OCI-LY1 (cell line): Measurements from ENCODE around the gene CLCA4.

Experiments used
- H2AFZ ChIP-seq: fragments of 200-600 bp; sonication (generic), shearing (Covaris generic); 2 replicates; pipeline ENCODE4 v1.6.0; 2014; ENCODE audit warnings: antibody characterized with exemption, mild to moderate bottlenecking, low read length
- H3F3A ChIP-seq: fragments of 200-600 bp; sonication (generic), shearing (Covaris generic); 2 replicates; pipeline ENCODE4 v1.6.0; 2014; ENCODE audit warnings: mild to moderate bottlenecking, antibody characterized with exemption, low read length, moderate library complexity; ENCODE audit not compliant: insufficient read depth
- H3K27ac ChIP-seq: fragments of 200-600 bp; sonication (generic); 2 replicates; pipeline ENCODE4 v1.5.1; 2014; ENCODE audit warnings: low read length, mixed run types, mild to moderate bottlenecking, low read depth; ENCODE audit not compliant: poor library complexity, severe bottlenecking
- H3K27me3 ChIP-seq: fragments of 200-600 bp; sonication (generic); 2 replicates; pipeline ENCODE4 v1.6.0; 2014; ENCODE audit warnings: antibody characterized with exemption, mild to moderate bottlenecking, low read length, moderate library complexity; ENCODE audit not compliant: insufficient read depth
- H3K36me3 ChIP-seq: fragments of 200-600 bp; sonication (generic); 2 replicates; pipeline ENCODE4 v1.6.1; 2014; ENCODE audit warnings: mild to moderate bottlenecking, antibody characterized with exemption, low read length, moderate library complexity, mixed read lengths; ENCODE audit not compliant: insufficient read depth
- H3K4me1 ChIP-seq: fragments of 200-600 bp; sonication (generic); 2 replicates; pipeline ENCODE4 v1.5.1; 2014; ENCODE audit warnings: mild to moderate bottlenecking, low read length, moderate library complexity; ENCODE audit not compliant: insufficient read depth, severe bottlenecking
- H3K4me2 ChIP-seq: fragments of 200-600 bp; sonication (generic), shearing (Covaris generic); 2 replicates; pipeline ENCODE4 v1.6.1; 2014; ENCODE audit warnings: low read length
- H3K4me3 ChIP-seq: fragments of 200-600 bp; sonication (generic); 2 replicates; pipeline ENCODE4 v1.5.1; 2014; ENCODE audit warnings: low read length, low read depth, mild to moderate bottlenecking, mixed read lengths; ENCODE audit not compliant: poor library complexity, severe bottlenecking
- H3K79me2 ChIP-seq: fragments of 200-600 bp; shearing (Covaris generic); 2 replicates; pipeline ENCODE4 v1.6.1; 2016; ENCODE audit warnings: mixed run types, low read length, mixed read lengths; ENCODE audit not compliant: insufficient read depth
- H3K9ac ChIP-seq: fragments of 200-600 bp; sonication (generic), shearing (Covaris generic); 2 replicates; pipeline ENCODE4 v1.6.1; 2014; ENCODE audit warnings: mild to moderate bottlenecking, low read length, mixed read lengths
- H3K9me2 ChIP-seq: fragments of 200-600 bp; sonication (generic), shearing (Covaris generic); 2 replicates; pipeline ENCODE4 v1.6.1; 2014; ENCODE audit warnings: low read depth, mild to moderate bottlenecking, low read length, mixed read lengths
- H3K9me3 ChIP-seq: fragments of 200-600 bp; shearing (Covaris generic); 2 replicates; pipeline ENCODE4 v1.6.1; 2014; ENCODE audit warnings: low read length, mixed read lengths
- H4K20me1 ChIP-seq: fragments of 200-600 bp; sonication (generic), shearing (Covaris generic); 2 replicates; pipeline ENCODE4 v1.6.0; 2016; ENCODE audit warnings: mild to moderate bottlenecking, low read length; ENCODE audit not compliant: insufficient read depth
- CTCF ChIP-seq: fragments of 200-600 bp; sonication (generic), shearing (Covaris generic); IDR thresholded peaks from 2 replicates; pipeline ENCODE4 v1.5.1; 2017; ENCODE audit warnings: mild to moderate bottlenecking, antibody characterized with exemption, low read length, moderate library complexity, mixed read lengths
- EZH2 ChIP-seq: fragments of 200-600 bp; sonication (generic), shearing (Covaris generic); IDR thresholded peaks from 2 replicates; pipeline ENCODE4 v1.8.0; 2017; ENCODE audit warnings: borderline replicate concordance, mixed run types, mild to moderate bottlenecking, antibody characterized with exemption, low read length, moderate library complexity, mixed read lengths

CLCA4 gene

GRCh38 chr1:86505564-86505902 lies 41.3 kb upstream of the CLCA4 start:
- H3F3A ChIP-seq, result no peaks in the 10 kb centered on the region
- H3K9ac ChIP-seq, result no peak overlapping the region
- no peak overlapping the region for H2AFZ ChIP-seq
- H3K27ac ChIP-seq, result no peak overlapping the region
- H3K4me2 ChIP-seq, result no peak overlapping the region
- no peaks in the 10 kb centered on the region for H3K36me3 ChIP-seq
- no peaks in the 10 kb centered on the region for H3K79me2 ChIP-seq
- H3K4me1 ChIP-seq, result no peaks in the 10 kb centered on the region
- no peak overlapping the region for H3K4me3 ChIP-seq
- no peaks in the 10 kb centered on the region for H4K20me1 ChIP-seq
- TF ChIP-seq CTCF (no peak), EZH2 (no peak)
- H3K9me3 ChIP-seq, result no peaks in the 10 kb centered on the region
- no peaks in the 10 kb centered on the region for H3K9me2 ChIP-seq
- no peaks in the 10 kb centered on the region for H3K27me3 ChIP-seq

GRCh38 chr1:86507935-86508582 lies 38.8 kb upstream of the CLCA4 start:
- H3K9me2 ChIP-seq, result no peaks in the 10 kb centered on the region
- no peaks in the 10 kb centered on the region for H3F3A ChIP-seq
- no peaks in the 10 kb centered on the region for H3K79me2 ChIP-seq
- H4K20me1 ChIP-seq, result no peaks in the 10 kb centered on the region
- H3K4me2 ChIP-seq, result no peak overlapping the region
- no peaks in the 10 kb centered on the region for H3K4me1 ChIP-seq
- no peak overlapping the region for H3K9ac ChIP-seq
- no peaks in the 10 kb centered on the region for H3K36me3 ChIP-seq
- peak; percentile 57 for TF ChIP-seq CTCF
- TF ChIP-seq EZH2, result no peak
- no peaks in the 10 kb centered on the region for H3K9me3 ChIP-seq
- H3K4me3 ChIP-seq, result no peak overlapping the region
- no peak overlapping the region for H2AFZ ChIP-seq
- H3K27me3 ChIP-seq, result no peaks in the 10 kb centered on the region
- H3K27ac ChIP-seq, result no peak overlapping the region

- no peaks in the 10 kb centered on the region for H3K9me2 ChIP-seq
- H3K4me1 ChIP-seq, result no peaks in the 10 kb centered on the region
- H3K9ac ChIP-seq, result no peak overlapping the region
- H3K4me2 ChIP-seq, result no peak overlapping the region
- TF ChIP-seq CTCF (no peak), EZH2 (no peak)
- H2AFZ ChIP-seq, result no peak overlapping the region
- no peaks in the 10 kb centered on the region for H3K36me3 ChIP-seq
- no peaks in the 10 kb centered on the region for H3K27me3 ChIP-seq
- no peak overlapping the region for H3K27ac ChIP-seq
- H3F3A ChIP-seq, result no peaks in the 10 kb centered on the region
- H3K4me3 ChIP-seq, result no peak overlapping the region
- no peaks in the 10 kb centered on the region for H3K9me3 ChIP-seq
- no peaks in the 10 kb centered on the region for H4K20me1 ChIP-seq
- no peaks in the 10 kb centered on the region for H3K79me2 ChIP-seq
Observed at GRCh38 chr1:86508583-86508969, 38.3 kb upstream of the CLCA4 start.
